Tibial nerve (tissue), 4 donors: ENCODE results near the gene SETD2.

Experiments
- CTCF ChIP-seq, 5 experiments: fragments of 200-600 bp in 3 of 5; fragments of 450-650 bp in 2 of 5; sonication (generic) in 3 of 5; IDR thresholded peaks; one replicate each; pipeline ENCODE4 v1.5.1; 2016 to 2019; ENCODE audit warnings: antibody characterized with exemption in 5 of 5, mild to moderate bottlenecking in 3 of 5, moderate library complexity in 2 of 5
- EP300 ChIP-seq, 2 donors: sonication (generic); formaldehyde crosslinking; IDR thresholded peaks; one replicate each; pipeline ENCODE4 v1.6.1; 2017; ENCODE audit warnings: antibody characterized with exemption in 2 of 2, mild to moderate bottlenecking in 1 of 2

GRCh38 chr3:46979958-46980497, 183.9 kb downstream of the SETD2 start:
- TF ChIP-seq EP300 (IDR thresholded peaks at IDR 0.05) (no peak), CTCF (IDR thresholded peaks at IDR 0.05) (no peak)
